NCI-H2029 (cell line): ENCODE data around the gene SMAD3.
"Not testable (repeated sequence)": the region's sequence is repeated elsewhere in the genome, so short reads cannot be mapped to it uniquely, and the experiment has no call there.

Experiments
- DNase-seq: peaks from one replicate; lab custom pipeline; 2025; lab: John Stamatoyannopoulos, UW

SMAD3 gene

DNA sequence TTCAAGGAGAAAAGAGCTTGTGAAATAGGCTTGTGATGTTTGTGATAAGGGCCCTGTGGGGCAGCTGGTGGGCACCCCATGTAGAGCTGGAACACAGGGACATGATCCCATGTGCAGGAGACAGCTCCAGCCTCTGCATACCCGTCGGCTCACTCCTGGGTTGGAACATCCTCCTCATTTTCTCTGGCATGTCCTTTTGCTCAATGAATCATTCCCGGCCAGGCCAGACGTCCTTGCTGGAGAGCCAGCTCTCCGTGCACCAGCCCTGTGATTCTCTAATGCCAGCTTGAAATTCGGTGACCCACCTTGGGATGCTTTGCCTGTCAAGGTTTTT is 77.3 kb downstream of the SMAD3 start:
- no peak for DNase-seq

DNA sequence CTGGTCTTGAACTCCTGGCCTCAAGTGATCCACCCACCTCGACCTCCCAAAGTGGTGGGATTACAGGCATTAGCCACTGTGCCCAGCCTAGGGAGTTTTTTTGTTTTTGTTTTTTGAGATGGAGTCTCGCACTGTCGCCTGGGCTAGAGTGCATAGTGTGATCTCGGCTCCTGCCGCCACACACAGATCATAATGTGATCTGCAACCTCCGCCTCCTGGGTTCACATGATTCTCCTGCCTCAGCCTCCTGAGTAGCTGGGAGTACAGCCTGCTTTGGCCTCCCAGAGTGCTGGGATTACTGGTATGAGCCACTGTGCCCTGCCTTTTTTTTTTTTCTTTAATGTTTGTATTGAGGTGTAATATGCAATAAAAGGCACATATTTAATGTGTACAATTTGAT is 78.2 kb downstream of the SMAD3 start:
- no peak for DNase-seq

GRCh38 chr15:67144609-67145311 is 79.4 kb downstream of the SMAD3 start:
- no peak for DNase-seq

DNA sequence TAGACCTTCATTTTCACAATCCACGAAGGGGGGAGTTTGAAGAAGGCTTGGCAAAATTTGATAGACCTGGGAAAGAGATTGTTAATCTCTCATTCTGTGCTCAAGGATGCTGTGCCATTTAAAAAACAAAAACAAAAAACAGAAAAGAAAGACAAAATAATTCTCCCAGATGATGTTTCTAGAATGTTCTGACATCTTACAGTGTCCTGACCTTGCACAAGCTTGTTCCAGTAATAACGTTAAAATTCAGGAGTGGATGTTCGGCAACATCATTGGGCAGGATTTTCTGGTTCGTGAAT is 79.9 kb downstream of the SMAD3 start:
- DNase-seq: no peak

DNA sequence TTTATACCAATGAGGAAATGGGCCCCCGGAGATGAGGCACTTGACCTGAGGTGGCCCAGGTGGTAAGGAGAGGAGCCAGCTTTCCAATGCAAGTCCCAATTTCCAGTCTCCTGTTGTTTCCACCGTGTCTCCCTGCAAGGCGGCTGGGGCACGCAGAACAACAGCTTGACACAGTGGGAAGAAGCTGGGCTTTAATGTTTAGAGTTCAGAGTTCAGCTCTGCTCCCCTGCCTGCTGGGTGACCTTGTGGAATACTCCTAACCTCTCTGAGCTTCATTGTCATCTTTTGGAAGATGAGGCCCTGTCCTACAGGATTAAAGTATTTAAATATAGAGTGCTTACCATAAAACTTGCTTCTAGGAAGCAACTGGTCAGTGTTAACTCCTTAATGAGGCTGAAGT is 80.3 kb downstream of the SMAD3 start:
- no peak for DNase-seq

DNA sequence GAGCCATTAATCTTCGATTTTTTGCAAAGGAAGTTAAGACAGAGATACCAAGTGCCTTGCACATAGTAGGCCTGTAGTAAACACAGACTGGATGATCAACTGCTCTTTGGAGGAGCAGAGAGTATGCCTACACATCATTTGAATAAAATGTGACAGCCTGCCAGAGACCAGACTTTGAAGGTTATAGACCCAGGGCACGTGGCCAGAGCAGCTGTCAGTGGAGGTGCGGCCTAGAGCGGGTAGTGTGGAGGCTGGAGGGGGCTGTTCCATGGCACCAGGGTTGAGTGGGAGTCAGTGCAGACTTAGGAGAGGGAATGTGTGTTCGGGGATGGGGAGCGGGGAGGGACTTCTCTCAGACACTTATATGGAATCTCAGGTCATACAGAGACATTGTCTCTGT is 80.8 kb downstream of the SMAD3 start:
- DNase-seq: no peak

DNA sequence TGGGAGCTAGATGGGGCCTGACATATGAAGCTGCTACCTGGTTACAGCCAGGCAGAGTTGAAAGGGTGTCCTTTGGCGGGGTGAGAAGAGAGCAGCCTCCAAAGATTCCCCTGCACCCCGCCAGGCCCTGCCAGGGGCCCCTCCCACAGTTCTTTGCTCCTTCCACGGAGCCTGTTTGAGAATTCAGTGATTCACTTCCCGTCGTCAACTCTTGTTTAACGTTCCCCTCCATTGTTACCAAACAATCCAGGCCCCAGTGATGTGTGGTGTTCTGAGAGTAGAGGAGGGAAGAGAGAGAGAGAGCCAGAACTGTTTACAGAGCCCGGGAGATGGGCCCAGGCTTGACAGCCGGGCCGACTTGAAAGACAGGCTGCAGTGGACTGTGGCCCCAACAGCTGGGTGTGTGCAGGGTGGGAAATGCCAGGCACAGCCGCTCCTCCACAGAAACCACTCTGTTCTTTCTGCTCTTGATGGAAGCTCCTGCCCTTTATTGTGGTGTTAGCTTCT is 81.5 kb downstream of the SMAD3 start:
- DNase-seq: no peak

DNA sequence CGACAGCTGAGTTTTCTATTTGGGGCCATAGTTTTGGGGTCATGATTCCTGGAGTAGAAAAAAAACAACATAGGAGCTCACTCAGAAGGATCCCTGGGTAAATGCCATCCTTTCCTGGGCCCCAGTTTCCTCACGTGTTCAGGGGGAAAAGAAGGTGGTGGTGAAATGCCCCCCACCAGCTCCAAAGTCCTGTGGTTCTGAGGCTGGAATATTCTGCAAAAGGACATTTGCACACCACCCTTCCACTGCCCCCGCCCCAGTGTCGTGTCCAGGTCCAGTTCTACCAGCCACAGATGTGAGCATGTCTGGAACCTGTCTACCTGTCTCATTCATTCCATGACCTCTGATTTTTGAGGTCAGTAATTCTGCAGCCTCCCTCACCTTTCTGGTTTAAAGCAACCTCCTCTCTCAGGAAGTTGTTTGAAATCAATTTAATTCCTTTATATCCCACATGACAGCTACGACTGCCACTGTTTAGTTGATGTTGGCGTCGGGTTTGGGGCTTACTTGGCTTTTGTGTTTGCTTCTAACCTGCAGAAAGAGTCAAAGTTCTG is 82.1 kb downstream of the SMAD3 start:
- DNase-seq: no peak

- DNase-seq: no peak
Measured at GRCh38 chr15:67148196-67148701, 82.8 kb downstream of the SMAD3 start.

GRCh38 chr15:67149068-67149772 is 83.8 kb downstream of the SMAD3 start:
- DNase-seq: no peak

DNA sequence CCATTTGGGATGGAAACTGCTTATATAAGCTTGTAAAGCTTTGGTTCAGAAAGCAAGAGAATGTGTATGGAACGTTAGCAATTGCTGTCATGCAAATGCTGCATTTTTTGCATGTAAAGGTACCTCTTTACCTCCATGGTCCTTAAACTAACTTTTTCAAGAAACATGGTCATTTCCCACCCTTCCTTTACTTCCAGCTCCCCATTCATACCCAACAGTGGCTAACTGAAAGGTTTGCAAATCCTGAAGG is 84.3 kb downstream of the SMAD3 start:
- no peak for DNase-seq

GRCh38 chr15:67150023-67150860 is 84.8 kb downstream of the SMAD3 start:
- DNase-seq: no peak

DNA sequence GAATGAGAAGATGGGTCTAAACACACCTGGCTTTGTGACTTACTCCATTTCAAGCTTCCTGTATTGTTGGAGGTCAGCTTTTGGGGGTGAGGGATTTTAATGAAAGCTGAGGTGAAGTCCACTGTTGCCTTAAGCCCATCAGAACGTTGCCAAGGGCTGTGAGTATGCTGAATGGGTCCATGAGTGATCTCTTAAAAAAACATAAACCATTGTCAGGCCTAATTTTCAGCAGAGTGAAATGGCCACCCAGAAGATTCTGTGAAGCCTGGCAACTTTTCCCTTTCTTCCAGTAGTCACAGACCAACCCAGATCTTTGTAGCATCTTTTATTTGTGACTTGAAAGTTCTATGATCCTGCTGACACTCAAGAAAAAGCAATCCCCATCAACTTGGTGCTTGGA is 87.0 kb downstream of the SMAD3 start:
- DNase-seq: no peak

DNA sequence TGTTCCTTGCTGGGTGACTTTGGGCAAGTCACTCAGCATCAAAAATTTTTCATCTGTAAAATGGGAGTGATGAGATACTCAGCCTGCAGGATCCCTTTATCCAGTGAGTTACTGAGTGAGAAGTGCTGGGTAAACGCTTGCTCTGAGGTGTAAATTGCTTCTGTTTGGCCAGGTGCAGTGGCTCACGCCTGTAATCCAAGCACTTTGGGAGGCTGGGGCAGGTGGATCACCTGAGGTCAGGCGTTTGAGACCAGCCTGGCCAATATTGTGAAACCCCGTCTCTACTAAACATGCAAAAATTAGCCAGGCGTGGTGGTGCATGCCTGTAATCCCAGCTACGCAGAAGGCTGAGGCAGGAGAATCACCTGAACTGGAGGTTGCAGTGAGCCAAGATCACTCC is 87.6 kb downstream of the SMAD3 start:
- not testable (repeated sequence) for DNase-seq

DNA sequence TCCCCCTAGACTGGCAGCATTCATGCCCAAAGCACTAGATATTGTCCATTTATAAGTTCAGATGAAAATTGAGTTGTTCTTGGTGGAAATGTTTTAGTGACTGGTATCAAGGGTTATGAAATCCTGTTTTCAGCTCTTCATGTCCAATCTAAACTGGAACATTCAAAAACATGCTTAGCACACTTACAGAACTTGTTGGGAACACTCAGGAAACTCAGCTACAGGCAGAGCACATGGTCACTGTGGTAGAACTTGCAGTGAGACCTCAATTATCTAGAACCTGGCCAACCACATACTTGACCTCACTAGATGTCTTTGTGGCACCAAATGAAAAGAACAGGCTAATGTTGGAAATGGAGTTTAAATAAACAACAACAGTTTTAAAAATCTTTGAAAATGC is 88.8 kb downstream of the SMAD3 start:
- DNase-seq: no peak

GRCh38 chr15:67156426-67156825 is 91.0 kb downstream of the SMAD3 start:
- DNase-seq: no peak

- DNase-seq: no peak
Measured at GRCh38 chr15:67156834-67157233, 91.4 kb downstream of the SMAD3 start.

GRCh38 chr15:67157521-67158252 is 92.3 kb downstream of the SMAD3 start:
- no peak for DNase-seq

DNA sequence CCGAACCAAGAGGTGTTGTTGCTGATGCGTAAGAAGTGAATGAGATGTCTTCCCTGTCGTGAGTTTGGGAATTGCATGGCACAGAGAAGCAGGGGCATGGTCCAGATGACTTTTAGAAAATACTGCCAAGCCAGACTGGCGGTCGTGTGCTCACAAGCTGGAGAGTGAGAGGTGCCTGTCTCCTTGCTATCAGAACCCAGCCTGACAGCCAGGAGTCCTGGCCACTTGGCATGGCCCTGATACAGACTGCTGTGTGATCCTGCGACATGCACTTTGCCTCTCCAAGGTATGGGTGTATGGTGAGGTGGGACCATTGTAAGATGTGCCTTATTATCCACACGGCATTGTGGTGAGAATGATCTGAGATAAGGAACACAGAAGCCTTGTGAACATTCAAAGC is 93.0 kb downstream of the SMAD3 start:
- DNase-seq: no peak

DNA sequence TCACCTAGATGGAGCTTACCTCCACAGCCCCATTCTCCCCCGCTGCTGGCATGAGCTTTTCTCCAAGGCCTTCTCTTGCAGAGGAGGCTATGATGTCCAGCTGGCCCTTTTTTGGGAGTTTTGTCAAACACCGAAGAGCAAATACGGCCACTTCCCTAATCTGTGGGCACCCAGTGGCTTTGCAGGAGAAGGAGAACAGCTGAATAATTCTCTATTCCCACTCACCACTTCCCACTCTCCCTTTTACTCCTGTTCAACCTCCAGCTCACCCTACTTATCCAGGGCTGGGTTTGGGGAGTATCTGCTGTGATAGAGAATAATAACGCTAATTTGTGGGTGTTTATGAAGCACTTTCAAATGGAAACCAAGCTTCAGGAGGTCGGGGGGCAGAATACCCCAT is 96.0 kb downstream of the SMAD3 start:
- no peak for DNase-seq

DNA sequence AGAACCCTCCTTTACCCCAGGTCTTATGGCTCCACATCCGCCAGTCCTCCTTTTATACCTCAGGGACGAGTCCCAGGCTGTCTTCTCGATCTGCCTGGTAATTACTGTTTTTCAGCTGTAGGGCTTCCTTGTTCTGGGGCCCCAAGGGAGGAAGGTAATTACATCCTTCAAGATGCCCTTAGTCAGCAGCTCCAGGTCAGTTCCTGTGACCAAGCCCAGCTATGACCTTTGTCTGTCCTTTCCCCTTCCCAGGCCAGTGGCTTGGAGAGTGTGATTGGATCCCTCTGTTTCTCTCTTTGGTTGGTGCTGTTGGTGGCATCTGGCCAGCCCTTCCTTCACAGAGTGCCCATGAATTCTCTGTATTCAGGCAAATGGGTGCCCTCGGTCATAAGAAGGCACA is 96.5 kb downstream of the SMAD3 start:
- DNase-seq: no peak

DNA sequence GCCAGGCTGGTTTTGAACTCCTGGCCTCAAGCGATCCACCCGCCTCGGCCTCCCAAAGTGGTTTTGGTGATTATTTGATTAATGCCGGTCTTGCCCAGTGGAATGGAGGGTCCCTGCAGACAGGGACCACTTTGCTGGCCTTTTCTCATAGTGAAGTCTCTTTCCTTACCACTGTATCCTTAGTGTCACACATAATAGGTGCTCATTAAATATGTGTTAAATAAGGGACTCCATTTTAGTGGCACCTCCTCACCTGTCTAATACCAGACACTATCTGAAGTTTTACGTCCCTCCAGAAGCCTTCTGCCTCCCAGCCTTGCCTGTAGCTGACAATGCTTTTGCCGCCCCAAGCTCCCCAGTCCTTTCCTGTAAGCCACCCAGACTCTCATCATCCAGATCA is 97.8 kb downstream of the SMAD3 start:
- DNase-seq: no peak
